ENCODE results near the gene JPT2.
"Not testable (repeated sequence)": the region's sequence is repeated elsewhere in the genome, so short reads cannot be mapped to it uniquely, and the experiment has no call there.

JPT2 gene

DNA sequence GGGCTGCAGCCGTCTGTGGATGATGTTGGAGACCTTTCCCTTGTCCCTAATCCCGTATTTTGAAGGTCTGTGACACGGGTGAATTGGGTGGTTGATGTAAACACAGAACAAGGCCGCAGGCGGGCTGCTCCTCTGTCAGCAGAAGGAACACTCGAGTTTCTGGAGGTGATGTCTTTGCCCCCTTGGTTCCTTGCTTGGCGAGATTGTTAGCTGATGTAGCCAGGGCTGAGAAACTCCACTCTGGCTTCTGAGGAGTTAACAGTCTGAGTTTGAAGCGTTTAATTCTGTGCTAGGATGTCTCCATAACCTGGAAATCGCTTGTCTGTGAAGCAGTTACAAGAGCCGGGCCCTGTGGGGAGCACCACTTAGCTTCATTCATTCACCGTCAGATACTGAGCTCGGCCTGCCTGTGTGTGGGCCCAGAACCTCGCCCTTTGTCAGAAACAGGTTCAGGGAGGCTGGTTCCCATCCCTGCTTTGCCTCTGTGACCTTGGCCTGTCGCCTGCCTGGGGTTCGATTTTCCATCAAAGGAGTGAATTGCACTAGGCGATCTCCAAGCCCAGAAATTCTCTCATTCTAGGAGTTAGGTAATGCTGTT is 29.2 kb downstream of the JPT2 start:
- DNase-seq (ENCODE audit: low spot score): peak; percentile 30

DNA sequence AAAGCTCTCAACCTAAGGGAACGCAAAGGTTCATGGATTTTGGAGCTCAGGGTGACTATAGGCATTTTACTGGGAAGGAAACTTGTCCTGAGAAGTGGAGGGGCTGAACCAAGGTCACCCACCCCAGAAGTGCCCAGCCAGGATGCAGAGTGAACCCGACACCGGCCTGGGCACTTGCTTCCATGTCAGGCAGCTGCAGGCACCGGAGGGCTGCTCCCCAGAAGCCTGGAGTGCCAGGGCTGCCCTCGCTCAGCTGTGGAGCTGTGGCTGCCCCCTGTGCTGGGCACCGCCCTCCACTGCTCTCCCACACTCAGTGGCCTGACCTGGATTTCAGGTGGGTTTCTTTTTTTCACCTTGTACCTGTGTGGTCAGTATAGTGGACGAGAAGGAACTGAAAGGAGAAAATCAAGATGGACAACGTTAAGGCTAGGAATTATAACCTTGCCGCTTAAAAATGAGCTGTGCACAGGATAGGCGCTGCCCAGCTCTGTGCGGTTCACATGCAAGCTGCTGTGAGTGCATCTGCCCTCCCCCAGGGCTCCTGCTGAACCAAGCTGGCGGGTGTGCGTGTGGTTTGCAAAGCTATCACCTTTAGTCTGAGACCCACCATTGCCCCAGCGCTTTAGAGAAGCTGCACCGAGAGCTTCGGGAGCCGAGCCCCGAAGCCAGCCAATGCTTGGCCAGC is 30.1 kb downstream of the JPT2 start:
- no peak for DNase-seq (ENCODE audit: low spot score)

DNA sequence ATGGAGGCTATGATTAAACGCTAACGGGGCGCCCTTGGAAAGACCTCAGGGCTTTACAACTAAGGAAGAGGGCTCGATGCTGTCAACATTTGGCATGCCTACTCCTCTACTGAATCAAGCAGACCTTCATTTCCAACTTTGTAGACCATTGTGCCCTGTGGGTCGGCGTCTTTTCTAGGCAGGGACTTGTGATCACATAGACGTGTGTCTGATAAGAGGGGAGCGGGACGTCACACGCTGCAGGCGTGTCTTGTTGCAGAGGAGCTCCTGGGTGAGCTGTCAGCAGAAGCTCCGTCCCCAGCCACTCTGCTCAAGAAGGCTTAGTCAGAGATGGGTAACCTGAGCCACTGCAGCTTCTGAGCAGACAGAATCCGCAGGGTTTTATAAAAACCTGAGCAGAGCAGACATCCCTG is 30.7 kb downstream of the JPT2 start:
- DNase-seq (ENCODE audit: low spot score): peak; percentile 15

DNA sequence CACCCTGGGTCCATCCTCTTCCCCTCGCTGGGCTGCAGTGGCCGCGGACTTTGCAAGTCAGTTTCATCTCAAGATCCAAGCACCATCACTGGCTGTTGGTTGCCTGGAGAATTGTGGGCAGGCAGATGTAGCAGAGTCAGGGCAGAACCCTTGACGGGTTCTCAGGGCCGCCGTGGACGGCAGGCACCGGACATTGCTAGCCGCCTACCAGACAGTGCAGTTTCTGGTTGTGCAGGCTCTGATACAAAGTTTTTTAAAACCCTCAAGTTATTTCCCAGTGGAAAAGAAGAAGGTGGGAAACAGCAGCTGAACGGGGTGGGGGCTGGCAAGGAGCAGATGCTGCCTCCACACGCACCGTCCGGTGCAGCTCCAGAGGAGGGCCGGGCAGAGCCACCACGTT is 31.3 kb downstream of the JPT2 start:
- no peak for DNase-seq (ENCODE audit: low spot score)

DNA sequence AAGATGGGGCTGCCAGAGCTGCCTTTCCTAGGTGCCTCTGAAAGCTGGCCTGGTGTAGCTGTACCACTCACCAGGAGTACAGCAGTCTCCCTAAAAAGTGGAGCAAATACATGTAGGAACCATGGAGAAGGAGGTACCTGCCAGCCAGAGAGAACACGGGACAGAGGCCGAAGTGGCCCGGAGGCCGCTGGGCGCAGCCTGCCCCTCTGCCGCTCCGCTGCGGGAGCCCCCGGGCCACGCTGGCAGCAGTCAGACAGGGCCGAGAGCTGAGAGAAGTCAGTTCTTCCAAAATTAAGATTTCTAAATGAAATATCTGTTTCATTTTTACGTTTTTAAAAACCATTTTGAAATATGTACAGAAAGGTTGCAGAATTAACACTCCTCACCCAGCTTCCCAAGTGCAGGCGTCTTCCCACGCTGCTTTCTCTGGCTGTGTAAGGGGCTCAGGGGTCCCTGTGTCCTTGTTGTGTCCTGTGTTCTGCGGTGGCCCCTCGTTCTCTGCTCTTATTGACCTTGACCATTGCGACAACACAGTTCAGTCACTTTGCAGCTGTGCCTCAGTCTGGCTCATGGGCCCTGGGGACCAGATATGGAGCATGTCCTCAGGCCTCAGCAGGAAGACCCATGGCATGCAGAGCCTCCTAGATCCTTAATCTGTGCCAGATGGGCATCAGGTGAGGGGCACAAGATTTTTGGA is 32.9 kb downstream of the JPT2 start:
- DNase-seq (ENCODE audit: low spot score): no peak

DNA sequence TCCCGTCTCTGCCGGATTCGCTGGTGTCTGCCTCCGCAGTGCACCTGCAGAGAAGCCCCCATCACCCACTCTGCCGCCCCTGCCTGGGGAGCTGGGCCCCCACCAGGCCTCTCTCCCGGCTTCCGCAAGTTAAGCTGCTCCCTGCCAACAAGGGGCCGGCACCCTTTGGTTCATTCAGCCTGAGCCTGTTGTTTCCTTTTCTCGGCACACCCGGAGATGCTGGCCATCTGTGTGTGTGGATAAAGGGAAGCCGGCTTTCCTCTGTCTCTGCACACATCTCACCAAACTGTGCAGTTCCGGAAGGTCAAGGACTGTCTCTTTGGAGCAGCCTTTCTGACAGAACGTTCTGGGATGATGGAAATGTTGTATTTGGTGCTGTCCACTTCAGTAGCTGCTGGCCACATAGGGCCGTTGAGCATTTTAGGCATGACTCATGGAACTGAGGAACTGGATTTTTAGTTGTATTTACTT is 34.7 kb downstream of the JPT2 start:
- DNase-seq (ENCODE audit: low spot score): peak; percentile 18

DNA sequence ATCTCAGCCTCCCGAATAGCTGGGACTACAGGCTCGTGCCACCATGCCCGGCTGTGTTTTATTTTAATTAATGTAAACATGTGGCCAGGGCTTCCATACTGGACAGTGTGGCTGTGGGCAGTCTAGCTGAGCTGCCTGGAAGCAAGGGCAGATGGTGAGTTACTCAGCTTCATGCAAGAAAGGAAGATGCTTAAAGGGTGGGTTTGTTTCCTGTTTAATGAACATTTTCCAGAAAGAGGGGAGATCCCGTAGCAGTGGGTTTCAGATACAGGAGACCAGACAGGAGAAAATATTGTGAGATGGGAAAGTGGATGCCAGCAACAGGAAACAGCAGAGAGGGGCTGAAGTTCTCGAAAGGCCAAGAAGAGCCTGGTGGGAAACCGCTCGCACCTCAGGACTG is 35.3 kb downstream of the JPT2 start:
- no peak for DNase-seq (ENCODE audit: low spot score)

DNA sequence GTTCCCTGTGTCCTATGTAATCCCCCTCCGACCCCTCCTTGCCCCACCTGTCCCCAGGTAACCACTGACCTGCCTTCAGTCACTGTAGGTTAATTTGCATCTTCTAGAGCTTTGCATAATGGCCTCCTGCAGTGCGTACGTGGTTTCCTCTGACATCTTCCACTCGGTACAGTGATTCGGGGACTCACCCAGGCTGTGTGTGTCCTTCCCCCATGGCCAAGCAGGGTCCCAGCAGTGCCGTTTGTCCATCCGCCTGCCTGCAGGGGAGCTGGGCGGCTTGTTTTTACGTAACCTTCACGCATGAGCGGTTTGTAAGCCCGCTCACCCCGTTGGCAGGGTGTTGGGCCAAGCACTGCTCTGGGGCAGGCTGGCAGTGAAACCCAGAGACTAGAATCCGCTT is 35.9 kb downstream of the JPT2 start:
- DNase-seq (ENCODE audit: low spot score): peak; percentile 74

DNA sequence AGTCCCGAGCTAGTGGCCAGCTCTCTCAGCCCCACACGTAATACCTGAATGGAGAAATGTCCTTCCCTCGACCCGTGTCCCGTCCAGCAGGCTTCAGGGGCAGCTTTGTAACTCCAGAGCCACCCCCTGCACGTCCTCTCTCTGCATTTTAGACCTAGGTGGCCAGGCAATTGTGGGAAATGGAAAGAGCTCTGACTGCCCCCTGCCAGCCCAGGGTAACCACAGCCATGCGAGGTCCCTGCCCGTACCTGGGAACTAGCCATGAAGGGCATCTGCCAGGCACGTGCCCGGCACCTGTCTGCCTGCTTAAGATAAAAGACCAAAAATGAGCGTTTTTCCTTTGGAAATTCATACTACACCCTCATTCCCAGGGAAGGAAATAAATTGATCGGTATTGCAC is 37.1 kb downstream of the JPT2 start:
- no peak for DNase-seq (ENCODE audit: low spot score)

DNA sequence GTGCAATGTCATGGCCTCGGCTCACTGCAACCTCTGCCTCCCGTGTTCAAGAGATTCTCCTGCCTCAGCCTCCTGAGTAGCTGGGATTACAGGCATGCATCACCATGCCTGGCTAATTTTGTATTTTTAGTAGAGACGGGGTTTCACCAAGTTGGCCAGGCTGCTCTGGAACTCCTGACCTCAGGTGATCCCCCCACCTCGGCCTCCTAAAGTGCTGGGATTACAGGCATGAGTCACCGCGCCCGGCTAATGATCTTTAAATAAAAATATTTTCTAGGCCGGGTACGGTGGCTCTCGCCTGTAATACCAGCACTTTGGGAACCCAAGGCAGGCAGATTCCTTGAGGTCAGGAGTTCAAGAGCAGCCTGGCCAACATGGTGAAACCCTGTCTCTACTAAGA is 40.2 kb downstream of the JPT2 start:
- DNase-seq (ENCODE audit: low spot score): not testable (repeated sequence)

DNA sequence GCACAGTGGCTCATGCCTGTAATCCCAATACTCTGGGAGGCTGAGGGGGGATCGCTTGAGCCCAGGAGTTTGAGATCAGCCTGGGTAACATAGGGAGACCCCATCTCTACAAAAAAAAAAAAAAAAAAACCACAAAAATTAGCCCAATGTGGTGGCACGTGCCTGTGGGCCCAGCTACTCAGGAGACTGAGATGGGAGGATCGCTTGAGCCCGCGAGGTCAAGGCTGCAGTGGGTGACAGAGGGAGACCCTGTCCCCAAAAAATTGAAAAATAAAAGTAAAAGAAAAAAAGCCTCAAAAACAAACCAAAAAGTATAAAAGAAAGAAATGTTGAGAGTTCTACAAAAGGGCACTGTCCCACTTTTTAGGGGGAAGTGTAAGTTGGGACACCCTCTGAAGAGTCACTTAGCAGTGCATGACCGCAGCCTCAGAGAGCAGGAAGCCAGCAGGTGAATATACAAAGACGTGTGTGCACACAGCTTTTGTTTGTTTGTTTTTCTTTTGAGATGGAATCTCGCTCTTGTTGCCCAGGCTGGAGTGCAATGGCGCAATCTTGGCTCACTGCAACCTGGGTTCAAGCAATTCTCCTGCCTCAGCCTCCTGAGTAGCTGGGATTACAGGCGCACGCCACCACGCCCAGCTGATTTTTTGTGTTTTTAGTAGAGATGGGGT is 41.6 kb downstream of the JPT2 start:
- not testable (repeated sequence) for DNase-seq (ENCODE audit: low spot score)

DNA sequence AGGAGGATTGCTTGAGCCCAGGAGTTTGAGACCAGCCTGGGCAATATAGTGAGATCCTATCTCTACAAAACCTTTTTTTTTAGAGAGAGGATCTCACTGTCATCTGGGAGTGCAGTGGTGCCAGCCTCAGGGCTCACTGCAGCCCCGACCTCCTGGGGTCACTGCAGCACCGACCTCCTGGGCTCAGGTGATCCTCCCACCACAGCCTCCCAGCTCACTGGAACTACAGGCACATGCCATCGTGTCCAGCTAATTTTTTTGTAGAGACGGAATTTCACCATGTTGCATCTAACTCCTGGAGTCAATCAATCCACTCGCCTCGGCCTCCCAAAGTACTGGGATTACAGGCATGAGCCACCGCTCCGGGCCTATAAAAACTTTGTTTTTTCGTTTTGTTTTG is 43.3 kb downstream of the JPT2 start:
- DNase-seq (ENCODE audit: low spot score): no peak

DNA sequence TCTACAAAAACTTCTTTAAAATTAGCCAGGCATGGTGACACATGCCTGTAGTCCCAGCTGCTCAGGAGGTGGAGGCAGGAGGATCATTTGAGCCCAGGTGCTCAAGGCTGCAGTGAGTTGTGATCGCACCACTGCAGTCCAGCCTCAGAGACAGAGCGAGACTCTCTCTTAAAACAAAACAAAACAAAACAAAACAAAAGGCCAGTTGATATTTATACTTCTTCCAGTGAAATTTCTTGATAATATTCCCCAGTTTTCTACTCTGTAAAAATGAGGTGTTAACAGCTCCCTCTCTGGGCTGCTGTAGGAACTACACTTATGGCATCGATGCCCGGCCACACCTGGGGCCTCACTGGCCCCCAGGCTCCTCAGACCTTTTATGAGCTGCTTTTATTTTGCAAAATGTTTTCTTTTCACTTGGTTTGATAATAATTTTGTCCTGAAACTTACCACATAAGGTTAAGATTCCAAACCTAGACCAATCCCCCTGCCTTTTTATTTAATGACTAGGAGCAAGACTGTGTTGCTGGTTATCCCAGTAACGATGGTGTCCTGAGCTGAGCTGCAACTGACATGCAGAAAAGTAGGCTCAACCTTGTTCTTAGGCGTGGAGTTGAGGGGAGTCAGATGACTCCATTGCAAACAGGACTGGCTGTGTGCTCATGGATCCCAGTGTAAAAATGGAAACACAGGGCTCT is 45.5 kb downstream of the JPT2 start:
- DNase-seq (ENCODE audit: low spot score): peak; percentile 59

DNA sequence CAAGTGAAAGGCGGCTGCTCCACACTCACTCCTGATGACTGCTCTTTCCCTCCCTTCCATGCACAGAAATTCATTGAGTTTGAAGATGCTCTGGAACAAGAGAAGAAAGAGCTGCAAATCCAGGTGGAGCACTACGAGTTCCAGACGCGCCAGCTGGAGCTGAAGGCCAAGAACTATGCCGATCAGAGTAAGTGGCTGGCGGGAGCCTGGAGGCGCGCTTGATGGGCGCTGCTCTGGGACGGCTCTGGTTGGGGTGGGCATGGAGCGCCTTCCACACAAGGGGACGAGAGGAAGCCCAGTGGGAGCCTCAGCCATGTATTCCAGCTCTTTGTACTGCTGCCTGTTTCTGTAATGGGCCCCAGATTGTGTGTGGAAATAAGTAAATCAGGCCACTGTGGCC is 46.4 kb downstream of the JPT2 start:
- DNase-seq (ENCODE audit: low spot score): no peak

DNA sequence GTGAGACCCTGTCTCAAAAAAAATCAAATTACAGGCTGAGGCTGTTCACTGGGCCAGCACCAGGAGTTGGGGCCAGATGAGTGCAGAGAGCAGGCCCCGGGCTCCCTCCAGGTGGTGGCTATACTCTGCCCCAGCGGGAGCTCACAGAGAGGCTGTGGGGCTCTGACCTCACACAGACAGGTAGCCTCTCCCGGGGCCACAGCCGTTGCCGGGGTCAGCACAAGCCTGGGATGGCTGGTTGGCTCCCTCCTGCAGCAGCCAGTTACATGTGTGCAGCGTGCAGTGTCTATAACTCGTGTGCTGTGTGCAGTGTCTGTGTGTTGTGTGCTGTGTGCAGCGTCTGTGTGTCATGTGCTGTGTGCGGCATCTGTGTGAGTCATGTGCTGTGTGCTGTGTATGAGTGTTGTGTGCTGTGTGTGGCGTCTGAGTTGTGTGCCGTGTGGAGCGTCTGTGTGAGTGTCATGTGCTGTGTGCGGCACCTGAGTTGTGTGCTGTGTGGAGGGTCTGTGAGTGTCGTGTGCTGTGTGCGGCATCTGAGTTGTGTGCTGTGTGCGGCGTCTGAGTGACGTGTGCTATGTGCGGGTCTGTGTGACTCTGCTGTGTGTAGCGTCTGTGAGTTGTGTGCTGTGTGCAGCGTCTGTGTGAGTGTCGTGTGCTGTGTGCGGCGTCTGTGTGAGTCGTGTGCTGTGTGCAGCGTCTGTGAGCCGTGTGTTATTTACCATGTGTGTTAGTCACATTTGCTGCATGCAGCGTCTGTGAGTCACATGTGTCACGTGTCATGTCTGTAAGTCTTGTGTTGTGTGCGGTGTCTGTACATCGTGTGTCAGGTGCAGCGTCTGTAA is 48.8 kb downstream of the JPT2 start:
- no peak for DNase-seq (ENCODE audit: low spot score)

DNA sequence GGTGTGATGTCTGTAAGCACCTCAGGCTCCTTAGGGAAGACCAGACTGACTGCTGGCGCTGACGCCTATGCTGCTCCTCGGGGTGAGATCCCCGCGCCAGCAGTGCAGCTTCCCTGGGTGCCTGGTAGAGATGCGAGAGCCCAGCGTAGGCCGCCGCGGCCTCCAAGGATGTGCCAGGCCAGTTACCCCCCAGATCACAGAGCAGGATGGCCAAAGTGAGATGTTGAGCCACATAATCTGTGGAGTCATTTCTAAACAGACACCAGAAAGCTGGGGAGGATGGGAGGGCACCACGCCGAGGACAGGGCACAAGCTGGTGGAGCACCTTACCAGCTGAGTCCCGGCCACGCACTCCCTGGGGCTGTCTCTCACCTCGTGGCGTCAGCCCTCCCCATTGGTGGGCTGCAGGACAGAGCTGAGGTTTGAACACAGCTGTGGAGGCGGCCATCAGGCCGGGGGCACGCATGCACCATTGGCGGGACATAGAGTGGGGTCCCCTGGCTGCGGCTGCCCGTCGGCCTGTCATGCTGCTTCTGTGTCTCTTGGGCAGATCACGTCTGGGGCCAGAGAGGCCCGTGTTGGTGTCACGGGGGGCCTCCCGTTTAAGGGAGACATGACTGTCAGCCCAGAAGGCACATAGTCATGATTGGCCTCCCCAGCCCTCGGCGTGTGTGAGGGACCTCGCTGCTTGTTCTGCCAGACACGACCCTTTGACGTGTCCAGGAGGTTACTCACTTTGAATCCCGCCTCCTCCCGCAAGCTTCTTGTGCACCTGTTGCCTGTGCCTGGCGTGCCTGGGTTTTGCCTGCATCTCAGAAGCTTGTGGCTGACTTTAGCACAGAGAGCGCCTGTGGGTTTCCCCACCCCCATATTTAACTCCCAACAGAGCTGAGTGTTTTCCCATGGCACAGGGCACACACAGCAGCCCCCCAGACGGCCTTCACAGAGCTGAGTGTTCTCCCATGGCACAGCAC is 49.9 kb downstream of the JPT2 start:
- no peak for DNase-seq (ENCODE audit: low spot score)

DNA sequence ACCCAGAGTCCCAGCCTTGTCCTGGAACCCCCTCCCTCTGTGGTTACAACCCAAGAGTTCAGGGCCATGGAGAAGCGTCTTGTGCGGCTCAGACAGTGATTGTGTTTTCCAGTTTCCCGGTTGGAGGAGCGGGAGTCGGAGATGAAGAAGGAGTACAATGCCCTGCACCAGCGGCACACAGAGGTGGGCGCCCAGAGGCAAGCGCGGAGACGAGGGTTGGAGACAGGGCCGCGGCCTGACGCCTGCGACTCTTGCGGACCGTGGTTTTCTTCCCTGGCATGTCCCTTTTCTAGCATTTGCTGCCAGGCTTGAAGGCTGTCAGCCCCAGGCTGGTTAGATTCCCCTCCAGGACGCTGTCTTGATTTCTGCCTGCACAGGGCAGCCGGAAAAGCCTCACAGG is 50.9 kb downstream of the JPT2 start:
- no peak for DNase-seq (ENCODE audit: low spot score)

DNA sequence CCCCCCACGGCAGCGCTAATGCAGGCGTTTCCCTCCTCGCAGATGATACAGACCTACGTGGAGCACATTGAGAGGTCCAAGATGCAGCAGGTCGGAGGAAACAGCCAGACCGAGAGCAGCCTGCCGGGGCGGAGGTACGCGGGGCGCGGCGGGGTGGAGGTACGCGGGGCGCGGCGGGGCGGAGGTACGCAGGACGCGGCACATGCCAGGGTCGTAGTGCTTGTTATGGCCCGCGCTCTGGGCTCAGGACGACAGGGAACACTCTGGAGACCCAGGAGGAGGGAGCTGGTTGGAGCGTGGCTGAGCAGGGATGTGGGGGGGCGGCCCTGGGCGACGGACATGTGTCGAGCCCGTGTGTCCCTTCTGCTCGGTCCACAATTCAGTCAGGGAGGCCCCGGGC is 51.4 kb downstream of the JPT2 start:
- DNase-seq (ENCODE audit: low spot score): no peak

DNA sequence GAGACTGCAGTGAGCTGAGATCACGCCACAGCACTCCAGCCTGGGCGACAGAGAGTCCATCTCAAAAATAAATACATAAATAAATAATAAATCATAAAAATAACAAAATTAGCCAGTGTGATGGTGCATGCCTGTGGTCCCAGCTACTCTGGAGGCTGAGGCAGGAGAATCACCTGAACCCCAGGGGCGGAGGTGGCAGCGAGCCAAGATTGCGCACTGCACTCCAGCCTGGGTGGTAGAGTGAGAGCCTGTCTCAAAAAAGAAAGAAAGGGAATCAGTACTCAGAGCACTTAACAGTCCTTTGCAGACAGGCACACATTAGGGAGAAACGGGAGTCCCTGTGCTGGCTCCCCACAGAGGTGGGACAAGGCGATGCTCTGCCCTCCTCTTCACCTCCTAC is 53.0 kb downstream of the JPT2 start:
- no peak for DNase-seq (ENCODE audit: low spot score)

DNA sequence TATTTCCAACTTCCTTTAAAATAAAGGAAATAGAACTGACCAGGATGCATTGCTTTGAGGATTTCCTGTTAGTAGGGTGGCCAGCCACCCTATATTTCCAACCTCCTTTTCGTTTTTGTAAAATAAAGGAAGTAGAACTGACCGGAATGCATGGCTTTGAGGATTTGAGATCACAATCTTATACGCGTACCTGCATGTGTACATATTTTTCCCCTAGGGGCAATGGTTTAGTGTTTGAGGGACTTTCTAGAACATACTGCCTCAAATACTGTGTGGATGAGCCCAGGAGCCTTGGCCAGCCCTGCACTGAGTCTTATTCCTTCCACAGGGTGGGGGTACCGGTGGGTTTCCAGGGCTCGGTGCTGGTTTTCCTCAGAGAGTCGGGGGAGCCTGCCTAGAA is 53.5 kb downstream of the JPT2 start:
- DNase-seq (ENCODE audit: low spot score): no peak
